Activated CD4-positive, alpha-beta T cell treated with anti-CD3 and anti-CD28 coated beads, Interleukin-2, amount 10 ng/mL, durations not matched to agents 24 days and 14 days (primary cell): ENCODE data around the gene STAT1. TPM values are rescaled to one million over a fixed set of nuclear protein-coding genes. Genes with fewer than 3 reads are reported as not detected.
A peak's percentile ranks its signal among the peaks of the same experiment; 100 is the strongest.
"Not testable (repeated sequence)": the region's sequence is repeated elsewhere in the genome, so short reads cannot be mapped to it uniquely, and the experiment has no call there.

Experiments used
- DNase-seq: peaks from one replicate; pipeline ENCODE4 v3.0.0; 2022
- H3K27ac Mint-ChIP-seq: one replicate; pipeline ENCODE4 v1.8.0; 2022; ENCODE audit warnings: mild to moderate bottlenecking, mixed read lengths
- H3K27me3 Mint-ChIP-seq: one replicate; pipeline ENCODE4 v1.8.0; 2022; ENCODE audit warnings: mixed read lengths
- H3K36me3 Mint-ChIP-seq: one replicate; pipeline ENCODE4 v1.8.0; 2022; ENCODE audit warnings: low read depth, mild to moderate bottlenecking, mixed read lengths
- H3K4me1 Mint-ChIP-seq: one replicate; pipeline ENCODE4 v1.8.0; 2021; ENCODE audit warnings: mixed read lengths
- H3K4me3 Mint-ChIP-seq: one replicate; pipeline ENCODE4 v1.8.0; 2022; ENCODE audit warnings: mild to moderate bottlenecking, moderate library complexity, mixed read lengths
- H3K9me3 Mint-ChIP-seq: one replicate; pipeline ENCODE4 v1.8.0; 2021; ENCODE audit warnings: mixed read lengths
- intact Hi-C: fragments of 100-400 bp; cut with micrococcal nuclease; formaldehyde crosslinking; loops from one replicate; pipeline ENCODE4 v1.15.1; 2023
- total RNA-seq: library from RNA; stranded (reverse); gene quantifications from 2 replicates; pipeline ENCODE4 v1.2.3, GENCODE V29; 2022

STAT1 gene
- total RNA-seq, 1 donor from 2014 or later: 160 TPM

DNA sequence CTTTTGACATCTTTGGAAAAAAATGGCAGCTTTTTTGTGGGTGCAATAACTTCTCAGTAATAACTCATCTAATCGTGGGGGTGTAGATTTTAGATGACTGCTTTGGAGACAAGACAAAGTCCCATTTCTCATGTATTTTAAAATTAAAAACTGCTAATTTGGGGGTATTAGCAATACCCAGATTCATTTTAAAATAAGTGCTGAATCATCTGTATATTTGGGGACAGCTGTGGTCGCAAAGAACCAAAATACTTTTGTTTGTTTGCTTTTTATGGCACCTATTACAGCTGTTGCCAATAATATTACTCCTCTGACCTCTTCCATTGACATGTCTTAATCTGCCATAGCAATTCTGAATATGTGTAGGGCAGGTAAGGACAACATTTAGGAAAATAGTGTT is 45.4 kb downstream of the STAT1 start:
- Mint-ChIP-seq H3K4me3 (no peak overlapping the region), H3K4me1 (peaks cover 43% of the 10 kb centered on the region), H3K36me3 (peaks cover 76% of the 10 kb centered on the region), H3K9me3 (no peaks in the 10 kb centered on the region), H3K27me3 (no peaks in the 10 kb centered on the region), H3K27ac (peak overlapping the region; percentile 12)
- intact Hi-C loops: loop anchor here (5.0 kb wide), 1 partner anchor 34 kb away; no protein-coding TSS in a partner anchor
- DNase-seq: no peak

DNA sequence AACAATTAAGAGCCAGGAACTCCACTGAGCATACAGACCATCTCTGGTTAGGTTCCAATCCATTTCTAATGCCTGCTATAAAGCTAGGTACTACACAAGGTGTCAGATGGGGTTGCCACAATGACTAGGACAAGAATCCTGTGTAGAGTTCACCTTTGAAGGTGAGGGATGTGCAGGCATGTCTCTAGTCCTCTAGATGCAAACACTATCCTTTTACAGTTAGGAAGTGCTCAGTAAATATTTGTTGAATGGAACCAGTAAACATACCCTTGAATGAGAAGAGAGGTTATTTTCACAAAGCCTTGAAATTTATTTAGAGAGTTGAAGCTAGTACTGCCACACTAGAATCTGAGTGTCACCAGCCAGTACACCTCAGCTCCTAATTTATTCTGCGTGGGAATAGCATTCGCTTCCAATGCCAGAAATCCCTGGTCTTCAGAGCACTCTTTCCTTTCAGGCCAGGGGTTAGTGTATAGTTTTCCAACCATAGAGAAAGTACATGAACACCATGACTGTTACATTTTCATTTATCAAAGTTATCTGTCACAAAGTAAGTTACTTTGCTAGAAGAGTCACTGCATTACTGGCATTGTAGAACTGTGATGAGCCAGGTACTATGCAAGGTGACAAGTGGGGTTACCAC is 48.3 kb downstream of the STAT1 start:
- intact Hi-C loops: loop anchor here (2.0 to 5.0 kb wide), 2 partner anchors 13 to 37 kb away; no protein-coding TSS in a partner anchor
- Mint-ChIP-seq H3K9me3 (no peaks in the 10 kb centered on the region), H3K4me1 (peaks cover 40% of the 10 kb centered on the region), H3K27me3 (no peaks in the 10 kb centered on the region), H3K27ac (peak overlapping the region; percentile 11), H3K36me3 (peaks cover 76% of the 10 kb centered on the region), H3K4me3 (no peak overlapping the region)
- no peak for DNase-seq

DNA sequence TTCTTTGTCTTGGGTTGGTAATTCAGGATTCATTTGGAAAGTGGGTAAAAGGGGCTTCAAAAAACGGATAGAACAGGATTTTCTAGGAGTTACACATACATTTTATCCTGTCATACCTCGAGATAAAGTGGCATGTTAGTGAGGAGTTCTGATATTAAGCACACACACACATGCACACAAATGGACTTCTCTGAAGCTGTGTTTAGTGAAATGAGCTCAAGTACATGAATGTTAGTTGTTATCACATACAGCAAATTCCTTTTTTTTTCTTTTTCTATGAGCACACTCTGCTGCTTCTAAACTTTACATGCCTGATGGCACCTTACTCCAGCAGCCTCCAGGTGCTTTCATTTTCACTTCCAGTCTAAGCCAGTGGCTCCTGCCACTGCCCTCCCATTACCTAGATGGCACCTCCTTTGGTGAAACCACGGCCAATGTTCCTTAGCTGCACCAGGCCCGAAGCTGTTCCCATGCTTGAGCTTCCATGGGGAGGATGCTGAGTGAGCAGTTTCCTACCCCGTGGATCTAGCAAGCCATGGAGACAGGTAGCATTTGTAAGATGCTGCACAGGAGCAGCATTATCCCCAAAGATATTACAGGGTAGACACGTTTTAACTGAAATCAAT is 49.7 kb downstream of the STAT1 start:
- intact Hi-C loops: loop anchor here (2.0 to 5.0 kb wide), 2 partner anchors 15 to 57 kb away; no protein-coding TSS in a partner anchor
- H3K9me3 Mint-ChIP-seq: no peaks in the 10 kb centered on the region
- H3K27ac Mint-ChIP-seq: peak overlapping the region; percentile 52
- H3K4me3 Mint-ChIP-seq: peak overlapping the region; percentile 10
- H3K27me3 Mint-ChIP-seq: no peaks in the 10 kb centered on the region
- H3K36me3 Mint-ChIP-seq: peaks cover 68% of the 10 kb centered on the region
- DNase-seq: peak; percentile 78
- peaks cover 27% of the 10 kb centered on the region for H3K4me1 Mint-ChIP-seq

- Mint-ChIP-seq H3K27ac (peak overlapping the region; percentile 18), H3K4me1 (peaks cover 23% of the 10 kb centered on the region), H3K27me3 (no peaks in the 10 kb centered on the region), H3K36me3 (peaks cover 69% of the 10 kb centered on the region), H3K4me3 (no peak overlapping the region), H3K9me3 (no peaks in the 10 kb centered on the region)
- intact Hi-C loops: loop anchor here (5.0 kb wide), 1 partner anchor 56 kb away; no protein-coding TSS in a partner anchor
- no peak for DNase-seq
These were observed 50.9 kb downstream of the STAT1 start for GRCh38 chr2:190963088-190963487.

GRCh38 chr2:190961918-190962487 is 52.0 kb downstream of the STAT1 start:
- DNase-seq: peak; percentile 57
- Mint-ChIP-seq H3K9me3 (no peaks in the 10 kb centered on the region), H3K27ac (peak overlapping the region; percentile 3), H3K36me3 (peaks cover 68% of the 10 kb centered on the region), H3K4me1 (peaks cover 17% of the 10 kb centered on the region), H3K27me3 (no peaks in the 10 kb centered on the region), H3K4me3 (no peak overlapping the region)
- intact Hi-C loops: loop anchor here (5.0 kb wide), 1 partner anchor 55 kb away; no protein-coding TSS in a partner anchor

- H3K27ac Mint-ChIP-seq, H3K27me3 Mint-ChIP-seq, H3K9me3 Mint-ChIP-seq, H3K4me3 Mint-ChIP-seq: not testable (repeated sequence)
- H3K4me1 Mint-ChIP-seq: peaks cover 17% of the 10 kb centered on the region
- H3K36me3 Mint-ChIP-seq: peaks cover 67% of the 10 kb centered on the region
- DNase-seq: peak; percentile 59
- intact Hi-C loops: loop anchor here (5.0 kb wide), 1 partner anchor 54 kb away; no protein-coding TSS in a partner anchor
These were observed 52.9 kb downstream of the STAT1 start for GRCh38 chr2:190961117-190961516.

DNA sequence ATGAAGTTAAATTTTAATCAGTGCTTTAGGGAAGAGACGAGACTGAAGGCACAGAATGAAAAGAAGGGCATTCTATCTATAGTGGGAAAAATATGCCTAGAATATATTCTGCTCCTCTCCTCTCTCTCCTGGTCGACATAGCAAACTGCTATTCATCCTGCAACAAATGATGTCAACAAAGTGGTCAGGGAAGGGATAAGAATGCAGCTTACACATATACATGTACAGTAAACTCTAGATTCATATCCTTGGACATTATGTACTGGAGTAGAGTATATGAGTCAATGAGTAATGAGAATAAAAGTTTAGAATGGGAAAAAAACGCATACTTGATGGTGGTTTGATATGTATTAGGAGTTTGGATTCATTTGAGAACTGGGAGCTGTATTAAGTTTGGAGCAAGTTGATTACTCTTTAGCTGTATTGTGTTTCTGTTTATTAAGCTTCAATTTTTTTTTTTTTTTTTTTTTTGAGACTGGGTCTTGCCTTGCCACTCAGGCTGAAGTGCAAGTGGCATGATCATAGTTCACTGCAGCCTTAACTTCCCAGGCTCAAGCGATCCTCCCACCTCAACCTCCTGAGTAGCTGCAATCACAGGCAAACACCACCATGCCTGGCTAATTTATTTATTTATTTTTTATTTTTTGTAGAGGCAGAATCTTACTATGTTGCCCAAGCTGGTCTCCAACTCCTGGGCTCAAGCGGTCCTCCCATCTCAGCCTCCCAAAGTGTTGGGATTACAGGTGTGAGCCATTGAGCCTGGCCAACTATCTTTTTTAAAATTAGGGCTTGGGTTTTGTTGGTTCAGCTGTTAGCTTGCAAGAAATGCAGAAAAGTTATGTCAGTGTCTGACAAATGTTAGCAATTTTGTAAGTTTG is 53.8 kb downstream of the STAT1 start:
- intact Hi-C loops: loop anchor here (5.0 kb wide), 1 partner anchor 53 kb away; no protein-coding TSS in a partner anchor
- Mint-ChIP-seq H3K4me1 (peaks cover 14% of the 10 kb centered on the region), H3K36me3 (peaks cover 67% of the 10 kb centered on the region), H3K4me3 (no peak overlapping the region), H3K27ac (no peak overlapping the region), H3K27me3 (no peaks in the 10 kb centered on the region), H3K9me3 (peaks cover 4% of the 10 kb centered on the region)
- peak; percentile 57 for DNase-seq

- peaks cover 16% of the 10 kb centered on the region for H3K36me3 Mint-ChIP-seq
- peak; percentile 50 for DNase-seq
- intact Hi-C loops: no loop called here
- H3K27ac Mint-ChIP-seq: no peak overlapping the region
- H3K4me3 Mint-ChIP-seq: no peak overlapping the region
- H3K27me3 Mint-ChIP-seq: no peaks in the 10 kb centered on the region
- H3K4me1 Mint-ChIP-seq: peaks cover under 1% of the 10 kb centered on the region
- peaks cover 4% of the 10 kb centered on the region for H3K9me3 Mint-ChIP-seq
These were observed 60.7 kb downstream of the STAT1 start for GRCh38 chr2:190953257-190953656.

GRCh38 chr2:190950566-190950991 is 63.4 kb downstream of the STAT1 start:
- no peaks in the 10 kb centered on the region for H3K9me3 Mint-ChIP-seq
- H3K4me1 Mint-ChIP-seq: peaks cover 10% of the 10 kb centered on the region
- H3K27ac Mint-ChIP-seq: no peak overlapping the region
- H3K4me3 Mint-ChIP-seq: no peak overlapping the region
- intact Hi-C loops: no loop called here
- peak; percentile 54 for DNase-seq
- H3K36me3 Mint-ChIP-seq: peaks cover under 1% of the 10 kb centered on the region
- no peaks in the 10 kb centered on the region for H3K27me3 Mint-ChIP-seq

DNA sequence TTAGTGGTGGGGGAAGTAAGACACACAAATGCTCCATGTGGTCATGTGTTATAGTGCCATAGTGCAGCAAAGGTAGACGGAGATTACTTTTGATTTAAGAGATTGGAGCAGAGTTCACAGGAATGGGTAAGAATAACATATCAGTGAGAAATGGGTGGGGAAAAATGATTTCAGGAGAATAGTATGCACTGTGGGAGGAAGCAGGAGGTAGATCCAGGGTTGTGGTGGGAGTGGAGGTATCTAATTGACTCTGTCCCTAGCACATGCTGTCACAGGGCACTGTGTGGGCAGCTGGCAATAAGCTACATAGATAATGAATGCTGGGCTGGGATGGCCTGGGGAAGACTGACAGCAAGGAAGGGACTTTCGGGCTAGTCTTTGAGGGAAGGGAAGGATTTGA is 65.3 kb downstream of the STAT1 start:
- H3K27me3 Mint-ChIP-seq: no peaks in the 10 kb centered on the region
- H3K27ac Mint-ChIP-seq: no peak overlapping the region
- DNase-seq: peak; percentile 53
- peaks cover 2% of the 10 kb centered on the region for H3K36me3 Mint-ChIP-seq
- intact Hi-C loops: loop anchor here (5.0 kb wide), 3 partner anchors 36 to 156 kb away; no protein-coding TSS in a partner anchor
- no peaks in the 10 kb centered on the region for H3K9me3 Mint-ChIP-seq
- H3K4me1 Mint-ChIP-seq: peaks cover 10% of the 10 kb centered on the region
- no peak overlapping the region for H3K4me3 Mint-ChIP-seq

GRCh38 chr2:190947711-190948251 is 66.2 kb downstream of the STAT1 start:
- Mint-ChIP-seq H3K9me3 (no peaks in the 10 kb centered on the region), H3K36me3 (peaks cover 2% of the 10 kb centered on the region), H3K4me1 (peaks cover 10% of the 10 kb centered on the region), H3K4me3 (peak overlapping the region; percentile 10), H3K27ac (peak overlapping the region; percentile 71), H3K27me3 (no peaks in the 10 kb centered on the region)
- peak; percentile 69 for DNase-seq
- intact Hi-C loops: loop anchor here (5.0 kb wide), 3 partner anchors 35 to 155 kb away; no protein-coding TSS in a partner anchor

DNA sequence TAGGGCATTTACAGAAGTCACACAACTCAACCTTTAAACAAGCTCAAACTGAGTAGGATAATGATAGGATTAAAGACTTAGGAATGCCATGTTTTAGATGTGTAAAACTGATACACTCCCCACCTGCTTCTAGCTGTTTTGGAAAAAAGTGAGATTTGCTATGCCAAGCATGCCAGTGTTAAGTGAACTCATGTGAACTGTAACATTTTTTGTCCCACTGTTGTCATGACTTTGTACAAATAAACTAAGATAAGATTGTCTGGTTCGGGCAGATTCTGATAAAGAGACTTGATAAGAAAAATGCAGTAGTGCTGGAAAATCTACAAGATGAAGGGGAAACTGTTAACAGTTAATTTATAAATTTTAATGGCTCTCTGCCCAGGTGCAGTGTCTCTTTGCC is 66.8 kb downstream of the STAT1 start:
- peaks cover 10% of the 10 kb centered on the region for H3K4me1 Mint-ChIP-seq
- peak; percentile 53 for DNase-seq
- H3K27ac Mint-ChIP-seq: no peak overlapping the region

DNA sequence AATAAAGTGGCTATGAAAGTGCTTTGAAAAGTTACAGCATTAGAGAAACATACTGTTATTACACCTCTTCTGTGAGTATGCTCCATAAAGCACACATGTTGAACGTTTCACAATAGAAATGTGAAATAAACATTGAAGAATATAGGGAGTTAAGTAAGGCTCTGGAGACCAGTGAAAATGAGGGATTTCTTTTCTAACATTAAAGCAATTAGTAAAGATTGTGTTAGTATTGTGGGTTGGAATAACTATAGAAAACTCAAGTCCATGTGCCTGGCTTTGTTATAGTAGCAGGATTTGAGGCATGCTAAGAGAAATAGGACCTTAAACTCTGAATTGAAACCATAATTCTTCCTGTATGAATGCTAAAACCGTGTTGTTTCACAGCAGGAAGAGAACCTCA is 70.3 kb downstream of the STAT1 start:
- H3K36me3 Mint-ChIP-seq: peaks cover 6% of the 10 kb centered on the region
- H3K9me3 Mint-ChIP-seq: no peaks in the 10 kb centered on the region
- no peak overlapping the region for H3K4me3 Mint-ChIP-seq
- no peak overlapping the region for H3K27ac Mint-ChIP-seq
- no peaks in the 10 kb centered on the region for H3K27me3 Mint-ChIP-seq
- DNase-seq: peak; percentile 6
- intact Hi-C loops: no loop called here
- peaks cover 10% of the 10 kb centered on the region for H3K4me1 Mint-ChIP-seq

More for the DNA sequence above, 66.8 kb downstream of the STAT1 start:
- Mint-ChIP-seq H3K36me3 (peaks cover 2% of the 10 kb centered on the region), H3K4me3 (no peak overlapping the region), H3K9me3 (no peaks in the 10 kb centered on the region), H3K27me3 (no peaks in the 10 kb centered on the region)
- intact Hi-C loops: loop anchor here (5.0 kb wide), 3 partner anchors 35 to 155 kb away; no protein-coding TSS in a partner anchor
